Stomach smooth muscle (tissue), 2 donors: Measurements from ENCODE around the gene KRT16.
"Not testable (repeated sequence)": the region's sequence is repeated elsewhere in the genome, so short reads cannot be mapped to it uniquely, and the experiment has no call there.

Experiments used
- H3K27ac ChIP-seq: one replicate; pipeline ENCODE4 v1.7.0; 2013; ENCODE audit warnings: mild to moderate bottlenecking, low read length, inconsistent platforms
- H3K27me3 ChIP-seq, 2 donors: one replicate each; pipeline ENCODE4 v1.7.0; 2013; ENCODE audit warnings: low read length in 2 of 2; ENCODE audit not compliant: insufficient read depth in 2 of 2, control insufficient read depth in 1 of 2
- H3K36me3 ChIP-seq, 2 donors: one replicate each; pipeline ENCODE4 v1.7.0; 2013; ENCODE audit warnings: low read length in 2 of 2; ENCODE audit not compliant: control insufficient read depth in 2 of 2, insufficient read depth in 2 of 2
- H3K4me1 ChIP-seq: one replicate; pipeline ENCODE4 v1.7.0; 2013; ENCODE audit warnings: low read length; ENCODE audit not compliant: control insufficient read depth, insufficient read depth
- H3K4me3 ChIP-seq, 2 donors: one replicate each; pipeline ENCODE4 v1.7.0; 2013; ENCODE audit warnings: low read length in 2 of 2
- H3K9ac ChIP-seq, 2 donors: one replicate each; pipeline ENCODE4 v1.7.0; 2013; ENCODE audit warnings: low read length in 2 of 2, mild to moderate bottlenecking in 1 of 2
- H3K9me3 ChIP-seq, 2 donors: one replicate each; pipeline ENCODE4 v1.7.0; 2013; ENCODE audit warnings: low read length in 2 of 2; ENCODE audit not compliant: control insufficient read depth in 2 of 2
- donor health status: healthy.
- donor health status: Pancreatic carcinoma.

Gene KRT16

GRCh38 chr17:41632482-41633105 is 20.0 kb upstream of the KRT16 start:
- H3K27ac ChIP-seq, result no peak overlapping the region
- no peaks in the 10 kb centered on the region for H3K36me3 ChIP-seq
- peaks cover 0 to 4% of the 10 kb centered on the region in 2 donors for H3K27me3 ChIP-seq
- no peak overlapping the region for H3K9ac ChIP-seq
- H3K9me3 ChIP-seq, result no peaks in the 10 kb centered on the region
- H3K4me1 ChIP-seq, result peaks cover 11% of the 10 kb centered on the region
- H3K4me3 ChIP-seq, result no peak overlapping the region

GRCh38 chr17:41631898-41632285 is 19.3 kb upstream of the KRT16 start:
- Histone ChIP-seq H3K27me3 (peaks cover 0 to 4% of the 10 kb centered on the region in 2 donors), H3K4me3 (no peak overlapping the region), H3K27ac (no peak overlapping the region), H3K9me3 (no peaks in the 10 kb centered on the region), H3K36me3 (no peaks in the 10 kb centered on the region), H3K9ac (no peak overlapping the region), H3K4me1 (peaks cover 11% of the 10 kb centered on the region)

- H3K4me1 ChIP-seq, result peaks cover 11% of the 10 kb centered on the region
- no peak overlapping the region for H3K27ac ChIP-seq
- no peaks in the 10 kb centered on the region for H3K36me3 ChIP-seq
- peaks cover 0 to 4% of the 10 kb centered on the region in 2 donors for H3K27me3 ChIP-seq
- H3K9me3 ChIP-seq, result no peaks in the 10 kb centered on the region
- no peak overlapping the region for H3K9ac ChIP-seq
- no peak overlapping the region for H3K4me3 ChIP-seq
These were observed 18.7 kb upstream of the KRT16 start for GRCh38 chr17:41631025-41631897.

- no peak overlapping the region for H3K4me3 ChIP-seq
- no peak overlapping the region for H3K27ac ChIP-seq
- H3K27me3 ChIP-seq, result peaks cover 0 to 4% of the 10 kb centered on the region in 2 donors
- no peak overlapping the region for H3K9ac ChIP-seq
- H3K9me3 ChIP-seq, result no peaks in the 10 kb centered on the region
- peaks cover 4% of the 10 kb centered on the region for H3K4me1 ChIP-seq
- H3K36me3 ChIP-seq, result no peaks in the 10 kb centered on the region
These were observed 17.5 kb upstream of the KRT16 start for GRCh38 chr17:41629826-41630670.

GRCh38 chr17:41629316-41629715 is 16.7 kb upstream of the KRT16 start:
- Histone ChIP-seq H3K27ac (no peak overlapping the region), H3K4me3 (no peak overlapping the region), H3K9me3 (no peaks in the 10 kb centered on the region), H3K36me3 (no peaks in the 10 kb centered on the region), H3K27me3 (peaks cover 0 to 4% of the 10 kb centered on the region in 2 donors), H3K9ac (no peak overlapping the region), H3K4me1 (no peaks in the 10 kb centered on the region)

- not testable (repeated sequence) for H3K27ac ChIP-seq
These were observed 16.2 kb upstream of the KRT16 start for GRCh38 chr17:41628621-41629255.

GRCh38 chr17:41628073-41628370 is 15.5 kb upstream of the KRT16 start:
- H3K4me1 ChIP-seq, H3K9me3 ChIP-seq, H3K36me3 ChIP-seq, H3K27me3 ChIP-seq, H3K9ac ChIP-seq, H3K27ac ChIP-seq, H3K4me3 ChIP-seq: not testable (repeated sequence)

More at GRCh38 chr17:41628621-41629255, 16.2 kb upstream of the KRT16 start:
- not testable (repeated sequence) for H3K9ac ChIP-seq, H3K36me3 ChIP-seq, H3K4me3 ChIP-seq, H3K4me1 ChIP-seq, H3K9me3 ChIP-seq, H3K27me3 ChIP-seq

- Histone ChIP-seq H3K36me3 (no peaks in the 10 kb centered on the region), H3K27ac (no peak overlapping the region), H3K9me3 (no peaks in the 10 kb centered on the region), H3K4me3 (no peak overlapping the region), H3K27me3 (peaks cover 0 to 4% of the 10 kb centered on the region in 2 donors), H3K9ac (no peak overlapping the region), H3K4me1 (no peaks in the 10 kb centered on the region)
These were observed 14.9 kb upstream of the KRT16 start for GRCh38 chr17:41627316-41628072.

- H3K9me3 ChIP-seq, H3K4me1 ChIP-seq, H3K27me3 ChIP-seq, H3K9ac ChIP-seq, H3K4me3 ChIP-seq, H3K36me3 ChIP-seq, H3K27ac ChIP-seq: not testable (repeated sequence)
These were observed 14.3 kb upstream of the KRT16 start for GRCh38 chr17:41626914-41627295.
